ENCODE data around the gene PPP1R37. TPM values are rescaled to one million over a fixed set of nuclear protein-coding genes. Genes with fewer than 3 reads are reported as not detected.
A peak's percentile ranks its signal among the peaks of the same experiment; 100 is the strongest.

The PPP1R37 gene
- total and polyA plus RNA-seq, 2 of the 13 experiments (the other 11 are each of a cell fraction or from before 2014, with no cell fraction given) = 9.0 to 14.3 TPM

DNA sequence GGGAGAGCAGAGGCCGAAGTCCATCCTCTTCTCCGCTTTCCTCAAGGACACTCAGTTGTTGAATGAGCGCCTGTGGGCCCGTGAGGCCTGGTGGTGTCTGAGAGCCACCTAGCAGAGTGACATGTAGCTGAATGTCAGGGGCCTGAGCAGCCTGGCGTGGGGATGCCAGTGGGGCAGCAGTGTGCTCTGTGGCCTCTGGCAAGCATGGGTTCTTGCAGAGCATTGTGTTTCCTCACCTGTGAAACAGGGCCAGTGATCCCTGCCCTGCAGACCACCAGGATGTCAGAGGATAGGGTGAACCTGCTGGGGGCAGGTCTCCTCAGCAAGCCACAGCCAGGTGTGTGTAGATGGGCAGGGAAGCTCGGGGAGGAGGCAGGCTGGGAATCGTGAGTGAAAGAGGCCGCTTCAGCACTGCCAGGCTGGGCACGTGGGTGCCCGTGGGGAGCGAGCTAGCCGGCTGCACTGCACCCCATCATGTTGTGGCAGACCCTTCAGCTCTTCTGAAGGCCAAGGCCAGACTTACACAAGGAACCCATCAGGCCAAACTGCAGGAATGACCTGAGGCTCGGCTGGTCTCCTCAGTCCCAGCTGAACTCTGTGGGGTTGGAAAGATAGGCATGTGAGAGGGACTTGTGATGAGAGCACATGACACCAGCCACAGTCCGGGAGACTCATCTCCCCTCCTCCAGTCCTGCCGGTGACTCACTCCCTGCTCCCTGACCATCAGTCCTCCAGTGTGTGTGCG lies 5.0 kb downstream of the PPP1R37 start (continued):
- TF ChIP-seq DPF2 (CRISPR knock-in tag; IDR thresholded peaks at IDR 0.05; ENCODE audit: borderline replicate concordance, low read depth) (no peak), KMT2B (CRISPR knock-in tag; IDR thresholded peaks at IDR 0.05) (peak; percentile 1; the same call in 1 of the 2 replicates), ZNF235 (CRISPR knock-in tag; IDR thresholded peaks at IDR 0.05; ENCODE audit: borderline replicate concordance) (no peak), SALL1 (CRISPR knock-in tag; IDR thresholded peaks at IDR 0.05) (peak; percentile 45; the same call in 1 of the 2 replicates), ZNF652 (CRISPR knock-in tag; IDR thresholded peaks at IDR 0.05; ENCODE audit: borderline replicate concordance, low read depth) (no peak), ZBTB1 (CRISPR knock-in tag; IDR thresholded peaks at IDR 0.05; ENCODE audit: borderline replicate concordance) (no peak), GATA4 (IDR thresholded peaks at IDR 0.05; ENCODE audit: borderline replicate concordance, low read depth) (no peak), CREM (IDR thresholded peaks at IDR 0.05) (no peak), CREM (CRISPR knock-in tag; IDR thresholded peaks at IDR 0.05) (no peak), TGIF2 (CRISPR knock-in tag; IDR thresholded peaks at IDR 0.05) (no peak), DNMT3B (CRISPR knock-in tag; conservative IDR thresholded peaks at IDR 0.05) (no peak), ZNF3 (CRISPR knock-in tag; IDR thresholded peaks at IDR 0.05) (no peak), ZNF264 (CRISPR knock-in tag; IDR thresholded peaks at IDR 0.05) (0 out of 2 replicates have a peak, but pooled peaks have one; percentile 47), CEBPB (IDR thresholded peaks at IDR 0.05; ENCODE audit: borderline replicate concordance, low read depth, low read length) (no peak), ZNF33B (CRISPR knock-in tag; IDR thresholded peaks at IDR 0.05) (no peak), RFXAP (CRISPR knock-in tag; IDR thresholded peaks at IDR 0.05; ENCODE audit: borderline replicate concordance) (peak; percentile 59; the same call in 1 of the 2 replicates), ZNF562 (CRISPR knock-in tag; IDR thresholded peaks at IDR 0.05; ENCODE audit: borderline replicate concordance) (no peak), ZNF33A (CRISPR knock-in tag; IDR thresholded peaks at IDR 0.05; ENCODE audit: borderline replicate concordance) (no peak), ZNF776 (CRISPR knock-in tag; IDR thresholded peaks at IDR 0.05) (0 out of 2 replicates have a peak, but pooled peaks have one; percentile 70)
- TF ChIP-seq, protein P1, sequence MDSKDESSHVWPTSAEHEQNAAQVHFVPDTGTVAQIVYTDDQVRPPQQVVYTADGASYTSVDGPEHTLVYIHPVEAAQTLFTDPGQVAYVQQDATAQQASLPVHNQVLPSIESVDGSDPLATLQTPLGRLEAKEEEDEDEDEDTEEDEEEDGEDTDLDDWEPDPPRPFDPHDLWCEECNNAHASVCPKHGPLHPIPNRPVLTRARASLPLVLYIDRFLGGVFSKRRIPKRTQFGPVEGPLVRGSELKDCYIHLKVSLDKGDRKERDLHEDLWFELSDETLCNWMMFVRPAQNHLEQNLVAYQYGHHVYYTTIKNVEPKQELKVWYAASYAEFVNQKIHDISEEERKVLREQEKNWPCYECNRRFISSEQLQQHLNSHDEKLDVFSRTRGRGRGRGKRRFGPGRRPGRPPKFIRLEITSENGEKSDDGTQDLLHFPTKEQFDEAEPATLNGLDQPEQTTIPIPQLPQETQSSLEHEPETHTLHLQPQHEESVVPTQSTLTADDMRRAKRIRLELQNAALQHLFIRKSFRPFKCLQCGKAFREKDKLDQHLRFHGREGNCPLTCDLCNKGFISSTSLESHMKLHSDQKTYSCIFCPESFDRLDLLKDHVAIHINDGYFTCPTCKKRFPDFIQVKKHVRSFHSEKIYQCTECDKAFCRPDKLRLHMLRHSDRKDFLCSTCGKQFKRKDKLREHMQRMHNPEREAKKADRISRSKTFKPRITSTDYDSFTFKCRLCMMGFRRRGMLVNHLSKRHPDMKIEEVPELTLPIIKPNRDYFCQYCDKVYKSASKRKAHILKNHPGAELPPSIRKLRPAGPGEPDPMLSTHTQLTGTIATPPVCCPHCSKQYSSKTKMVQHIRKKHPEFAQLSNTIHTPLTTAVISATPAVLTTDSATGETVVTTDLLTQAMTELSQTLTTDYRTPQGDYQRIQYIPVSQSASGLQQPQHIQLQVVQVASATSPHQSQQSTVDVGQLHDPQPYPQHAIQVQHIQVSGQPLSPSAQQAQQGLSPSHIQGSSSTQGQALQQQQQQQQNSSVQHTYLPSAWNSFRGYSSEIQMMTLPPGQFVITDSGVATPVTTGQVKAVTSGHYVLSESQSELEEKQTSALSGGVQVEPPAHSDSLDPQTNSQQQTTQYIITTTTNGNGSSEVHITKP (CRISPR knock-in tag; IDR thresholded peaks at IDR 0.05; ENCODE audit: low read depth) = no peak
- TF ChIP-seq, protein P2, sequence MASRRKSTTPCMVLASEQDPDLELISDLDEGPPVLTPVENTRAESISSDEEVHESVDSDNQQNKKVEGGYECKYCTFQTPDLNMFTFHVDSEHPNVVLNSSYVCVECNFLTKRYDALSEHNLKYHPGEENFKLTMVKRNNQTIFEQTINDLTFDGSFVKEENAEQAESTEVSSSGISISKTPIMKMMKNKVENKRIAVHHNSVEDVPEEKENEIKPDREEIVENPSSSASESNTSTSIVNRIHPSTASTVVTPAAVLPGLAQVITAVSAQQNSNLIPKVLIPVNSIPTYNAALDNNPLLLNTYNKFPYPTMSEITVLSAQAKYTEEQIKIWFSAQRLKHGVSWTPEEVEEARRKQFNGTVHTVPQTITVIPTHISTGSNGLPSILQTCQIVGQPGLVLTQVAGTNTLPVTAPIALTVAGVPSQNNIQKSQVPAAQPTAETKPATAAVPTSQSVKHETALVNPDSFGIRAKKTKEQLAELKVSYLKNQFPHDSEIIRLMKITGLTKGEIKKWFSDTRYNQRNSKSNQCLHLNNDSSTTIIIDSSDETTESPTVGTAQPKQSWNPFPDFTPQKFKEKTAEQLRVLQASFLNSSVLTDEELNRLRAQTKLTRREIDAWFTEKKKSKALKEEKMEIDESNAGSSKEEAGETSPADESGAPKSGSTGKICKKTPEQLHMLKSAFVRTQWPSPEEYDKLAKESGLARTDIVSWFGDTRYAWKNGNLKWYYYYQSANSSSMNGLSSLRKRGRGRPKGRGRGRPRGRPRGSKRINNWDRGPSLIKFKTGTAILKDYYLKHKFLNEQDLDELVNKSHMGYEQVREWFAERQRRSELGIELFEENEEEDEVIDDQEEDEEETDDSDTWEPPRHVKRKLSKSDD (CRISPR knock-in tag; IDR thresholded peaks at IDR 0.05; ENCODE audit: low read depth) = no peak; the same call in 1 of the 2 replicates
- TF ChIP-seq, protein P3, sequence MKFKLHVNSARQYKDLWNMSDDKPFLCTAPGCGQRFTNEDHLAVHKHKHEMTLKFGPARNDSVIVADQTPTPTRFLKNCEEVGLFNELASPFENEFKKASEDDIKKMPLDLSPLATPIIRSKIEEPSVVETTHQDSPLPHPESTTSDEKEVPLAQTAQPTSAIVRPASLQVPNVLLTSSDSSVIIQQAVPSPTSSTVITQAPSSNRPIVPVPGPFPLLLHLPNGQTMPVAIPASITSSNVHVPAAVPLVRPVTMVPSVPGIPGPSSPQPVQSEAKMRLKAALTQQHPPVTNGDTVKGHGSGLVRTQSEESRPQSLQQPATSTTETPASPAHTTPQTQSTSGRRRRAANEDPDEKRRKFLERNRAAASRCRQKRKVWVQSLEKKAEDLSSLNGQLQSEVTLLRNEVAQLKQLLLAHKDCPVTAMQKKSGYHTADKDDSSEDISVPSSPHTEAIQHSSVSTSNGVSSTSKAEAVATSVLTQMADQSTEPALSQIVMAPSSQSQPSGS (CRISPR knock-in tag; IDR thresholded peaks at IDR 0.05) = no peak

Measured in HepG2 (cell line).